GM18867 (cell line): Measurements from ENCODE around the gene TNFAIP8.

Source experiments
- ATAC-seq: cut with Tn5 transposase; IDR thresholded peaks from one replicate; pipeline ENCODE4 v1.9.1; 2021; ENCODE audit warnings: mild to moderate bottlenecking, moderate library complexity; ENCODE audit not compliant: unreplicated experiment

Gene TNFAIP8

DNA sequence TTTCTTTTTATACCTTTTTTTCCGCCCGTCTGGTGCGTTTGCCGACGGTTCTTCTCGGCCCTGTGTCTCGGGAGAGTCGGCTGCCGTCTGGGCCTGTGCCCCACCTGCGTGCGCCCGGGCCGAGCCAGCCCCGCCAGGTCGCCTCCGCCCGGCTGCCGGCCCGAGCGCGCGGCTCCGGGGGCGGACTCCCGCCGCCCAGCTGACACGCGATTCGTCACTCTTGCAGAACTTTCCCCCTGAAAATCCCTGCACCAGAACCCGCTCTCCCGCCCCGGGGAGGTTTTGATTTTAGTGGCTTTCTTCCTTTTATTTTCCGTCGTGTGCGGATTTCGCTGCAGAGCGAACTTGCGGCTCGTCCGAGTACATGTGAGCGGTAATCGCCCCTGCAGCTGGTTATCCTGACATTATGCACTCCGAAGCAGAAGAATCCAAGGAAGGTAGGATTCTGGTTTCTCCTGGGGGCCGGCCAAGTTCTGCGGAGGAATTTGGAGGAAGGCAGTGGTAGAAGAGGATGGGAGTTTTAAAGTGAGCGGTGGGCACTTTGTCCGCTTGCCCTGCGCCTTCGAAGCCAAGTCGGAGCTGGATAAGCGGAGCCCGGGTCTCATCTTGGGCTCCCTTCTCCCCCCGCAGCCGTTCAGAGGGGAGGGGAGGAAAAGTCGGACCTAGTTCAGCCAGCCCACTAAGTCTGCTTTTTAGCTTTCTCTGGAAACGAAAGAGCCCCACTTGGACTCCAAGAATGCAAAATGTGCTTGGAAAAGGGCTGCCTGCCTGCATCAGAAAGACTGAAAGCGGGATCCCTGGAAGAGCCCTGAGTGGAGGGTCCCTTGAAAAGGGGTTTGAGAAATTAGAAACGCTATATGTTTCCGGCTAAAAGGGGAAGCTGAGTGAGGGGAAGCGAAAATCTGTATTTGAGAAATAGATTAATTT lies at the start of gene TNFAIP8:
TSS of gene TNFAIP8 (plus strand) at position 335 of the 927 bp plus-strand sequence. CDS start at position 407, 72 bp downstream.
- ATAC-seq, result peak; percentile 42

DNA sequence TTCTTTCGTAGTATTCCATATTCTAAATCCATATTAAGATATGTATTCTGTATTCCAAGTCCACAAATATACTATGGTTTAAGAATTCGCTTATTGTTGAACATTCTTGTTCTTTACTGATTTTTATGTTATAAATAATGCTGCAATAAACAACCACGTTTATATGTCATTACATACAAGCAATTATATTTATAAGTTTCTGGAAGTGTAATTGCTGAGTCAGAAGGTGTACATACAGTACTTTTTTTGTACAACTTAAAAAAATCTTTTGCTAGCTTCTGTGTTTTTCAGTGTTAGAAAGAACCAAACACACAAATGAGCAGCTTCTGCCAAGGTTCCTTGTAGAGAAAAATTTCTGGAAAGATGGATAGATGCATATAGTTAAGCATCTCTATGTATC lies 48.6 kb upstream of the TNFAIP8 start:
- ATAC-seq, result no peak

- ATAC-seq, result peak; percentile 11
Measured at GRCh38 chr5:119309326-119309725, 46.5 kb upstream of the TNFAIP8 start.

GRCh38 chr5:119311688-119312087 lies 44.1 kb upstream of the TNFAIP8 start:
- no peak for ATAC-seq

- ATAC-seq, result no peak
Measured at GRCh38 chr5:119312403-119312802, 43.4 kb upstream of the TNFAIP8 start.

DNA sequence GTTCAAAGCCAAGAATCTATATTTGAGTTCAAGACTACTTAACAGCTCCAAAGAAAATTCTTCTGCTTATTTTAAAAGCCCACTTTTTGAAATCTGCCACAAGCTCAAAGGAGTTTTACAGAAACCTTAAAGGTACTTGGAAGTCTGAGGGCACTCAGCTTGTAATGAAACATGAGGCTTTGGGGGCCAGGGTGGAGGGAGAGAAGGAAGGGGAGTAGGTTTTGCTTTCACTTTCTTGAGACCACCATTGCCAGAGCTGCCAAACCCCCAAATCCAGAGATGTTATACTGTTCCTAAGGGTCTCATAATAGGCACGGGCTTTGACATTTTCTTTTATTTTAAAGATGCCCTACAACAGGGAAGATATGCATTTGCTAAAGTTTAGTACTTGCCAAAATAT lies 42.6 kb upstream of the TNFAIP8 start:
- ATAC-seq, result no peak

DNA sequence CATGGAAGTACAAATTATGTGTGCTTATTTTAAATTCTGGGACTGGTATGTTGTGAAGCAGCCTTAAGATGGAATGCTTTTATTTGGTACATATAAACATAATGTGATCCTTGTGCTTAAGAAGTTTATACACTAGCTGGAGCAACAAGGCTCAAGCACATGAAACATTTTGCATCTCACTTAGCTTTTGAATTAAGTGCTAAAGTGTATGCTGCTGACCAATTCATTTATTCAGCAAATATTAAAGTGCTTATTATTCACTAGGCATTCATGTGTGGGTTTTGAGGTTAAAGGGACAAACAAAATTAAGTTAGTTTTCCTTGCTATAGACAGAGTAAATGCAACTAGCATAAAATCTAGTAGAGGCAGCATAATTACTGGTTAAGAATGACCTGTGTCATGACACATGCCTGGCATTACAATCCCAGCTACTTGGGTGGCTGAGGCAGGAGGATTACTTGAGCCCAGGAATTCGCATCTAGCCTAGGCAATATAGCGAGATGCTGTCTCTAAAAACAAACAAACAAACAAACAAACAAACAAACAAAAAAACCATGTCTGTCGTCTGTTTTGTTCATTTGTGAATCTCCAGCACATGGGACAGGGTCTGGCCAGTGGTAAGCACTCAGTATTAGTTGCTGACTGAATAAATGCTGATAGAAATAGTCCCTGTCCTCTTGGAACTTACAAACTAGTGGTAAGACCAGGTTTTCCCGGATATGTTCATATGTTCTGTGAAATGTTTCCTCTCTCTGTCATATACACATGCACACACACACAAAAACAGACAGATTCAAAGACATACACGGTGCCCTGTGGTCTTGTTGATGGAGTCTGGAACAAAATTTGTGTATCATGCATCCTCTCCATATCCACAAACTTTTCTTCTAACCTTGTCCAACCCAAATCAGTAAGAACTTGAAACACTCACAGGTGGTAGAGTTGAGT lies 41.9 kb upstream of the TNFAIP8 start:
- no peak for ATAC-seq

GRCh38 chr5:119315516-119315949 lies 40.3 kb upstream of the TNFAIP8 start:
- ATAC-seq, result peak; percentile 90

GRCh38 chr5:119316086-119316485 lies 39.7 kb upstream of the TNFAIP8 start:
- ATAC-seq, result no peak

DNA sequence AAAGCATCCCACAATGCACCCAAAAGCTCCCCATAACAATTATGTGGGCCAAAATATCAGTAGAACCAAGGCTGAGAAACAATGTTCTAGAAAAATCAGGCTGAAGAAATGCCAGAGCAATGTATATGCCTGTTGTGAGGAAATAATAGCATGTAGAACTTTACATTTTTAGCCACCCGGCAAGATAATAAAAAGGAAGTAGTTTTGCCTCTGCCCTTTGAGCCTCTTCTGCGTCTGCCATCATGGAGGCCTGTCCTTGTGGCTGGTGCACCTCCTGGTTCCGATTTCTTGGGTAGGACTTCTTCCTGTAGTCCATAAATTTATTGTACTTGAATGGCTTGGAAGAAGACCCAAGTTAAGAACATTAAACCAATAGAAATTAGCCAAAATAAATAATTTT lies 38.9 kb upstream of the TNFAIP8 start:
- no peak for ATAC-seq

GRCh38 chr5:119318256-119318894 lies 37.4 kb upstream of the TNFAIP8 start:
- peak; percentile 43 for ATAC-seq

DNA sequence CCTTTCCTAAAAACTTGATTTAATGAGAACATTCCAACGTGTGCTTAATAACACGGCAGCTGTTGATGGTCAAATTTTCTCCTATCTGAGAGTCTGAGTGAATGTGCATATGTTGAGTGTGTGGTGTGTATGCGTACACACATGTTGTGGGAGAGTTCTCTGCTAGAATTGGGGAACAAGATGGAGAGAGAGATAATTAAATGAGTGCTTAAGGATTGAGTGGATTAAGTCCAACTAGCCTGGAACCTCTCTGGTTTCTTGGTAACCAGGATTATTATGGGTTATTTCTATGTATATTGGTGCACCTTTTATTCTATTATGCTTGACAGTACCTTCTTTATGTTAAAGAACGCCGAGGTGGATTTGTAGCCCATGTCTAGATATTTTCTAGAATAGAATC lies 36.4 kb upstream of the TNFAIP8 start:
- no peak for ATAC-seq

GRCh38 chr5:119319890-119320289 lies 35.9 kb upstream of the TNFAIP8 start:
- ATAC-seq, result no peak

- ATAC-seq, result no peak
Measured at GRCh38 chr5:119321569-119322311, 34.1 kb upstream of the TNFAIP8 start.

- ATAC-seq, result no peak
Measured at GRCh38 chr5:119322312-119322947, 33.4 kb upstream of the TNFAIP8 start.

- peak; percentile 34 for ATAC-seq
Measured at GRCh38 chr5:119322948-119323537, 32.8 kb upstream of the TNFAIP8 start.

GRCh38 chr5:119323601-119324000 lies 32.2 kb upstream of the TNFAIP8 start:
- no peak for ATAC-seq

GRCh38 chr5:119324842-119325241 lies 31.0 kb upstream of the TNFAIP8 start:
- ATAC-seq, result no peak

DNA sequence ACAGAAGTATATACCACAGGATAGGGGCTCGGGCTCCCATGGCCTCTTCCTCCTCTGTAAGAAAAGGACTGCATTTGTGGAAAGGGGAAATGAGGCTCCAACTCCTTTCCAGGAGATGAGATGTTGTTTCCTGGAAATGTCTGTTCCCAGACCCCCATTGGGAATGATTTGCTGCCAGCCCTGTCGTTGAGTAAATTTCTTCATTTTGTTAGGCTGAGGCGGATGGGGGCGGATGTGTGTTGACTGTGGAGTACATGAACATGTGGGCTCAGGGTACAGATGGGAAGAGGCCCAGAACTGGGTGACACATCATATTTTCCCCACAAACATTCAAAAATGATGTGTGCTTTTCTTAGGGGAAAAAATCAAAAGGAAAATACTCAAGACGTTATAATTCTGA lies 28.8 kb upstream of the TNFAIP8 start:
- no peak for ATAC-seq
